Tibial nerve (tissue), 4 donors: ENCODE data around the gene FAM124A. TPM values are rescaled to one million over a fixed set of nuclear protein-coding genes. Genes with fewer than 3 reads are reported as not detected.

Experiments used
- DNase-seq, 2 donors: peaks; one replicate each; pipeline ENCODE4 v3.0.0-alpha.2; 2019; ENCODE audit warnings: low spot score in 2 of 2
- H3K27ac ChIP-seq, 4 donors: fragments of 200-600 bp; sonication (generic) in 3 of 4; one replicate each; pipeline ENCODE4 v1.5.1; 2017 to 2019; ENCODE audit warnings: mild to moderate bottlenecking in 1 of 4
- H3K27me3 ChIP-seq, 2 donors: fragments of 200-600 bp; sonication (generic) in 1 of 2; one replicate each; pipeline versions ENCODE4 v1.5.1 to v1.6.0; 2017 to 2019
- H3K36me3 ChIP-seq, 3 donors: fragments of 200-600 bp; sonication (generic); one replicate each; pipeline ENCODE4 v1.5.1; 2018 to 2019
- H3K4me1 ChIP-seq, 4 donors: fragments of 200-600 bp; sonication (generic) in 3 of 4; one replicate each; pipeline ENCODE4 v1.5.1; 2017 to 2019
- H3K4me3 ChIP-seq, 4 donors: fragments of 200-600 bp; sonication (generic) in 3 of 4; one replicate each; pipeline ENCODE4 v1.5.1; 2017 to 2019; ENCODE audit warnings: mild to moderate bottlenecking in 1 of 4, moderate library complexity in 1 of 4
- H3K9me3 ChIP-seq, 4 donors: fragments of 200-600 bp; sonication (generic) in 3 of 4; one replicate each; pipeline ENCODE4 v1.5.1; 2017 to 2019
- CTCF ChIP-seq, 5 experiments: fragments of 200-600 bp in 3 of 5; fragments of 450-650 bp in 2 of 5; sonication (generic) in 3 of 5; IDR thresholded peaks; one replicate each; pipeline ENCODE4 v1.5.1; 2016 to 2019; ENCODE audit warnings: antibody characterized with exemption in 5 of 5, mild to moderate bottlenecking in 3 of 5, moderate library complexity in 2 of 5
- EP300 ChIP-seq, 2 donors: sonication (generic); formaldehyde crosslinking; IDR thresholded peaks; one replicate each; pipeline ENCODE4 v1.6.1; 2017; ENCODE audit warnings: antibody characterized with exemption in 2 of 2, mild to moderate bottlenecking in 1 of 2
- POLR2A ChIP-seq, 2 donors: fragments of 450-650 bp; IDR thresholded peaks; one replicate each; pipeline ENCODE4 v1.6.1; 2017; ENCODE audit warnings: antibody characterized with exemption in 2 of 2, mild to moderate bottlenecking in 2 of 2, moderate library complexity in 2 of 2
- WGBS, 2 donors: methylation state at CpG; one replicate each; pipeline ENCODE4 v1.1.5; 2018; 5-methylcytosine and 5-hydroxymethylcytosine counted together
- total RNA-seq, 4 donors: library from RNA; depleted of rRNA; stranded (reverse); fragments of >200 nt; gene quantifications; one replicate each; pipeline ENCODE4 v1.1.0, GENCODE V29; 2016

The FAM124A gene
- total RNA-seq, 4 donors from 2014 or later, result 12.8 to 30.9 (median 21.8) TPM

DNA sequence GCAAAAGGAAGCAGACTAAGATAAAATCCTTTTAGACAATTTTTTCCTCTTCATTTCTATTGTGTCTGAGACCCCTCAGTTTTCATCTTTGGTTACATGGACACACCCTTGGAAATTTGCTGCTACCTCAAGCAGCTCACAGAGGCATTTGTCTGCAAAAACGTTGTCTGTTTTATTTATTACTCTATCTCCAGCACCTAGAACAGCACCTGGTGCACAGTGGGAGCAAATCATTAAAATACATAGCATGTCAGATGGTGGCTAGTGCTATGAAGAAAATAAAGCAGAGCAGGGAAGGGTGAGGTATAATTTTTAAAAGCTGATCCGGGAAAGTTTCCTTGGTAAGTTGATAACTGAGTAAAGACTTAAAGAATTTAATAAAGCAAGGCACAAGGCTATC, 14.3 kb upstream of the FAM124A start:
- Histone ChIP-seq H3K27ac (no peak overlapping the region), H3K9me3 (no peaks in the 10 kb centered on the region), H3K4me3 (no peak overlapping the region), H3K27me3 (peaks cover 0 to 9% of the 10 kb centered on the region in 2 donors), H3K4me1 (no peaks in the 10 kb centered on the region), H3K36me3 (no peaks in the 10 kb centered on the region)
- WGBS, 2 donors, result 54% methylated on average over 2 of the region's 2 CpGs
- TF ChIP-seq CTCF (IDR thresholded peaks at IDR 0.05), result no peak
- TF ChIP-seq EP300 (IDR thresholded peaks at IDR 0.05), result no peak
- TF ChIP-seq POLR2A (IDR thresholded peaks at IDR 0.05), result no peak
- no peak for DNase-seq

DNA sequence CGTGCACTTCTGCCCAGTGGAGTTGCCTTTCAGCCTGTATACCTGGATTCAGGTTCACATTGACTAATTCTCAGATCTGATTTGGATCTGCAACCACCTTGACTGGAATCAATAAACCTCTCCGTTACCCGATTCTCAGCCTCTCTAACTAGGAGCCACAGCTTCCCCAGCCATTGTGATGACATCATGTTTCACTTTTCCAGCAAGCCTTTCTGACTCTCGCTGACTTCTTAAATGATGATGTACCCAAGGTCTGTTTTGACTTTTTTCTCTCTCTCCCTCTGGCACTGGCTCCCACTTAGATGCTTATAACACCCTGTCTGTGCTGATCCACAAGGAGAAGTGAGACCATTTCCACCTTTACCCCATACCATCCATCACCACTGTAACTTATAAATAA, 13.5 kb upstream of the FAM124A start:
- H3K4me1 ChIP-seq, result peaks cover 0 to 4% (median 0%) of the 10 kb centered on the region in 4 donors
- H3K36me3 ChIP-seq, result no peaks in the 10 kb centered on the region
- H3K4me3 ChIP-seq, result no peak overlapping the region
- H3K27ac ChIP-seq, result no peak overlapping the region
- TF ChIP-seq POLR2A (IDR thresholded peaks at IDR 0.05) (no peak), EP300 (IDR thresholded peaks at IDR 0.05) (no peak), CTCF (IDR thresholded peaks at IDR 0.05) (no peak)
- no peaks in the 10 kb centered on the region for H3K9me3 ChIP-seq
- peaks cover 0 to 9% of the 10 kb centered on the region in 2 donors for H3K27me3 ChIP-seq
- WGBS, 2 donors, result 70 to 83% methylated on average over 4 of the region's 4 CpGs
- no peak for DNase-seq

DNA sequence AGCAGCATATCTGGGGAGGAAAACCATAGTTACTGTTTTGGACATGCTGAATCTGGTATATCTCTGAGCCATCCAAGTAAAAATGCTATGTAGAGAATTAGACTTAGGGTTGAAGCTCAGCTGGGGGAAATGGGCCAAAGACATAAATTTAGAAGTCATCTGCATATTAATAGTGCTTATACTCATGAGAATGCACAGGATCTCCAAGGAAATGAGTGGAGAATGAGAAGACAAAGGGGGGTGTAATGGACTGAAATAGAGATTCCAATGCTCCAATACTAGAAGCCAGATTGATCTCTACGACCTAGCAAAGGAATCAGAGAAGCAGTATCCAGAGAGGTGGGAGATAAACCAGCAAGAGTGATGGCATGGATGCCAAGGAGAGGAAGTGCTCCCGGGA, 10.3 kb upstream of the FAM124A start:
- H3K4me1 ChIP-seq, result peaks cover 0 to 8% (median 0%) of the 10 kb centered on the region in 4 donors
- no peak overlapping the region for H3K27ac ChIP-seq
- TF ChIP-seq POLR2A (IDR thresholded peaks at IDR 0.05), result no peak
- TF ChIP-seq EP300 (IDR thresholded peaks at IDR 0.05), result no peak
- no peak for TF ChIP-seq CTCF (IDR thresholded peaks at IDR 0.05)
- WGBS, 2 donors, result 57 to 68% methylated on average over 2 of the region's 2 CpGs
- H3K36me3 ChIP-seq, result no peaks in the 10 kb centered on the region
- no peaks in the 10 kb centered on the region for H3K9me3 ChIP-seq
- no peak for DNase-seq
- H3K4me3 ChIP-seq, result no peak overlapping the region
- H3K27me3 ChIP-seq, result peaks cover 0 to 9% of the 10 kb centered on the region in 2 donors

GRCh38 chr13:51212758-51213157, 9.4 kb upstream of the FAM124A start:
- TF ChIP-seq CTCF (IDR thresholded peaks at IDR 0.05), result no peak
- Histone ChIP-seq H3K4me3 (no peak overlapping the region), H3K27ac (no peak overlapping the region), H3K4me1 (peaks cover 0 to 8% (median 0%) of the 10 kb centered on the region in 4 donors), H3K27me3 (peaks cover 0 to 9% of the 10 kb centered on the region in 2 donors), H3K36me3 (no peaks in the 10 kb centered on the region), H3K9me3 (no peaks in the 10 kb centered on the region)
- DNase-seq, result no peak
- 54 to 59% methylated on average over 2 of the region's 2 CpGs for WGBS, 2 donors

- no peak overlapping the region for H3K27ac ChIP-seq
- 51 to 55% methylated on average over 6 of the region's 6 CpGs for WGBS, 2 donors
- no peaks in the 10 kb centered on the region for H3K36me3 ChIP-seq
- peaks cover 0 to 9% of the 10 kb centered on the region in 2 donors for H3K27me3 ChIP-seq
- H3K4me1 ChIP-seq, result peaks cover 0 to 8% (median 0%) of the 10 kb centered on the region in 4 donors
- no peak for DNase-seq
- TF ChIP-seq POLR2A (IDR thresholded peaks at IDR 0.05) (no peak), CTCF (IDR thresholded peaks at IDR 0.05) (no peak)
- no peak overlapping the region for H3K4me3 ChIP-seq
- no peaks in the 10 kb centered on the region for H3K9me3 ChIP-seq
These were observed 8.9 kb upstream of the FAM124A start for GRCh38 chr13:51213173-51213728.
